Fibroblast of lung (primary cell): Measurements from ENCODE around the gene CROCC. TPM values are rescaled to one million over a fixed set of nuclear protein-coding genes. Genes with fewer than 3 reads are reported as not detected.

ENCODE experiments used
- DNase-seq, 2 donors: peaks; one replicate each; pipeline versions ENCODE4 v3.0.0 to v3.0.0-alpha.2; 2010; ENCODE audit warnings: low read depth in 2 of 2
- H2AFZ ChIP-seq: 2 replicates; pipeline ENCODE4 v1.5.1; 2012; ENCODE audit warnings: low read length, control low read depth, inconsistent platforms
- H3K27ac ChIP-seq: 2 replicates; pipeline ENCODE4 v1.5.1; 2011; ENCODE audit warnings: low read length, control low read depth; ENCODE audit not compliant: insufficient read depth
- H3K27me3 ChIP-seq: 2 replicates; pipeline ENCODE4 v1.5.1; 2011; ENCODE audit warnings: mild to moderate bottlenecking, low read length; ENCODE audit not compliant: control insufficient read depth, insufficient read depth
- H3K36me3 ChIP-seq: 2 replicates; pipeline ENCODE4 v1.5.1; 2011; ENCODE audit warnings: low read length; ENCODE audit not compliant: control insufficient read depth, insufficient read depth
- H3K4me1 ChIP-seq: 2 replicates; pipeline ENCODE4 v1.5.1; 2011; ENCODE audit warnings: low read length; ENCODE audit not compliant: control insufficient read depth, insufficient read depth; ENCODE audit errors: extremely low read depth
- H3K4me2 ChIP-seq: 2 replicates; pipeline ENCODE4 v1.5.1; 2011; ENCODE audit warnings: low read length, control low read depth; ENCODE audit not compliant: insufficient read depth; ENCODE audit errors: extremely low read depth
- H3K4me3 ChIP-seq, 4 experiments: fragments of 200-600 bp in 1 of 4; sonication (generic) in 1 of 4; replicated peaks in 1 of 4; 2 replicates each; pipeline ENCODE4 v1.5.1; 2011 to 2016; ENCODE audit warnings: low read length in 4 of 4, low read depth in 3 of 4, mild to moderate bottlenecking in 3 of 4, control low read depth in 2 of 4, inconsistent platforms in 1 of 4, mixed read lengths in 1 of 4; ENCODE audit not compliant: insufficient read depth in 1 of 4; ENCODE audit errors: control extremely low read depth in 1 of 4
- H3K79me2 ChIP-seq: 2 replicates; pipeline ENCODE4 v1.5.1; 2012; ENCODE audit warnings: mild to moderate bottlenecking, low read length, inconsistent platforms; ENCODE audit not compliant: control insufficient read depth, insufficient read depth
- H3K9ac ChIP-seq: 2 replicates; pipeline ENCODE4 v1.5.1; 2011; ENCODE audit warnings: mild to moderate bottlenecking, low read length, control low read depth; ENCODE audit not compliant: insufficient read depth
- H3K9me3 ChIP-seq: 2 replicates; pipeline ENCODE4 v1.5.1; 2012; ENCODE audit warnings: low read depth, low read length; ENCODE audit not compliant: control insufficient read depth, insufficient read depth
- H4K20me1 ChIP-seq: 2 replicates; pipeline ENCODE4 v1.5.1; 2011; ENCODE audit warnings: low read length; ENCODE audit not compliant: control insufficient read depth, insufficient read depth; ENCODE audit errors: extremely low read depth
- EZH2 ChIP-seq: IDR thresholded peaks from 2 replicates; pipeline ENCODE4 v1.5.1; 2012; ENCODE audit warnings: low read length, control low read depth, mild to moderate bottlenecking; ENCODE audit errors: missing control alignments
- polyA plus RNA-seq, 2 donors: library from polyadenylated mRNA; depleted of rRNA in 1 of 2; stranded (reverse) in 1 of 2; unstranded in 1 of 2; fragments of >200 nt; gene quantifications; 2 replicates each; pipeline ENCODE4 v1.2.1, GENCODE V29; 2011 to 2012; ENCODE audit warnings: missing spikeins in 1 of 2
- total RNA-seq: library from RNA; depleted of rRNA; stranded (reverse); fragments of >200 nt; gene quantifications from 2 replicates; pipeline ENCODE4 v1.2.1, GENCODE V29; 2014
- TF ChIP-seq, protein P1 (sequence below), 2 donors: IDR thresholded peaks in 1 of 2; conservative IDR thresholded peaks in 1 of 2; 1 replicate in 1 of 2; 2 replicates in 1 of 2; pipeline ENCODE4 v1.5.1; 2011 to 2012; ENCODE audit warnings: low read length in 2 of 2, control low read depth in 1 of 2, inconsistent platforms in 1 of 2, low read depth in 1 of 2, mild to moderate bottlenecking in 1 of 2

CROCC gene
- total and polyA plus RNA-seq, 2 donors (not counting 1 experiment from before 2014, with no cell fraction given) = 3.8 to 20.3 TPM

GRCh38 chr1:16983649-16984048, 61.9 kb downstream of the CROCC start:
- Histone ChIP-seq H3K4me3 (no peak overlapping the region), H3K4me2 (no peak overlapping the region), H3K79me2 (peaks cover 7% of the 10 kb centered on the region), H3K36me3 (peaks cover 6% of the 10 kb centered on the region), H2AFZ (no peak overlapping the region), H3K4me1 (peaks cover 16% of the 10 kb centered on the region), H3K9ac (no peak overlapping the region), H3K27ac (no peak overlapping the region), H4K20me1 (no peaks in the 10 kb centered on the region), H3K27me3 (no peaks in the 10 kb centered on the region), H3K9me3 (no peaks in the 10 kb centered on the region)
- no peak for DNase-seq
- TF ChIP-seq, protein P1, sequence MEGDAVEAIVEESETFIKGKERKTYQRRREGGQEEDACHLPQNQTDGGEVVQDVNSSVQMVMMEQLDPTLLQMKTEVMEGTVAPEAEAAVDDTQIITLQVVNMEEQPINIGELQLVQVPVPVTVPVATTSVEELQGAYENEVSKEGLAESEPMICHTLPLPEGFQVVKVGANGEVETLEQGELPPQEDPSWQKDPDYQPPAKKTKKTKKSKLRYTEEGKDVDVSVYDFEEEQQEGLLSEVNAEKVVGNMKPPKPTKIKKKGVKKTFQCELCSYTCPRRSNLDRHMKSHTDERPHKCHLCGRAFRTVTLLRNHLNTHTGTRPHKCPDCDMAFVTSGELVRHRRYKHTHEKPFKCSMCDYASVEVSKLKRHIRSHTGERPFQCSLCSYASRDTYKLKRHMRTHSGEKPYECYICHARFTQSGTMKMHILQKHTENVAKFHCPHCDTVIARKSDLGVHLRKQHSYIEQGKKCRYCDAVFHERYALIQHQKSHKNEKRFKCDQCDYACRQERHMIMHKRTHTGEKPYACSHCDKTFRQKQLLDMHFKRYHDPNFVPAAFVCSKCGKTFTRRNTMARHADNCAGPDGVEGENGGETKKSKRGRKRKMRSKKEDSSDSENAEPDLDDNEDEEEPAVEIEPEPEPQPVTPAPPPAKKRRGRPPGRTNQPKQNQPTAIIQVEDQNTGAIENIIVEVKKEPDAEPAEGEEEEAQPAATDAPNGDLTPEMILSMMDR (conservative IDR thresholded peaks at IDR 0.05 in 1 of 2, IDR thresholded peaks at IDR 0.05 in 1 of 2; ENCODE audit: low read depth in 1 of 2, low read length in 2 of 2) = no peak
- TF ChIP-seq EZH2 = no peak

DNA sequence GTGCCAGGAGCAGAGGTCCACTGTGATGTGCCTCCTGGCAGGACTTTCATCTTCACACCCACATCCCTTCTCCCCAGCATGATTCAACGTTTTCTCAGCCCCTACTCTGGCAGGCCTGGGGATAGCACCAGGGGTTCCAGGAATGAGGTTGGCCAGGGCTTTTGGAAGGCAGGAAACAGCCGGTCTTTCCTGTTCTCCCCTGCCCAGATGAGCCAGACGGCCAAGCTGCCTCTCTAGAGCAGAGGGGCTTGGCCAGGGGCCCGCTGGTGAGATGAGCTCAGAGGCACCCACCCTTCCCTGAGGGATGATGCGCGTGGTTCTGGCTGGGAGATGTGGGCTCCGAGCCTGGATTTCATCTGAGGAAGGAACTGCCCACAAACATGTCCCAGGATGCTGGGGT, 63.0 kb downstream of the CROCC start:
- Histone ChIP-seq H3K9me3 (no peaks in the 10 kb centered on the region), H4K20me1 (no peaks in the 10 kb centered on the region), H3K4me3 (no peak overlapping the region), H3K4me2 (no peak overlapping the region), H3K27ac (peak overlapping the region; percentile 38), H3K36me3 (peaks cover 6% of the 10 kb centered on the region), H2AFZ (no peak overlapping the region), H3K4me1 (peaks cover 7% of the 10 kb centered on the region), H3K9ac (no peak overlapping the region), H3K79me2 (peaks cover under 1% of the 10 kb centered on the region), H3K27me3 (no peaks in the 10 kb centered on the region)
- TF ChIP-seq, protein P1 (conservative IDR thresholded peaks at IDR 0.05 in 1 of 2, IDR thresholded peaks at IDR 0.05 in 1 of 2; ENCODE audit: low read depth in 1 of 2, low read length in 2 of 2) = no peak
- no peak for TF ChIP-seq EZH2
- peak; percentile 80 to 97 for DNase-seq

- Histone ChIP-seq H3K27me3 (no peaks in the 10 kb centered on the region), H3K4me1 (peaks cover 4% of the 10 kb centered on the region), H3K4me2 (no peak overlapping the region), H3K4me3 (no peak overlapping the region), H3K27ac (no peak overlapping the region), H3K9ac (no peak overlapping the region), H3K9me3 (no peaks in the 10 kb centered on the region), H2AFZ (no peak overlapping the region), H4K20me1 (no peaks in the 10 kb centered on the region), H3K36me3 (peaks cover 6% of the 10 kb centered on the region), H3K79me2 (no peaks in the 10 kb centered on the region)
- TF ChIP-seq EZH2 = no peak
- TF ChIP-seq, protein P1 (conservative IDR thresholded peaks at IDR 0.05 in 1 of 2, IDR thresholded peaks at IDR 0.05 in 1 of 2; ENCODE audit: low read depth in 1 of 2, low read length in 2 of 2) = no peak
- no peak for DNase-seq
Observed at GRCh38 chr1:16986113-16986512, 64.4 kb downstream of the CROCC start.
